ENCODE results near the gene SLC29A3. TPM values are rescaled to one million over a fixed set of nuclear protein-coding genes. Genes with fewer than 3 reads are reported as not detected.

SLC29A3 gene
- total RNA-seq, 1 experiment from 2014 or later = 7.6 TPM

GRCh38 chr10:71392791-71393781 is 74.0 kb downstream of the SLC29A3 start:
- Histone ChIP-seq H3K27ac (ENCODE audit: low read length) (no peak overlapping the region), H3K4me1 (ENCODE audit: control insufficient read depth, insufficient read depth, low read length) (0 out of 2 replicates have a peak, but pooled peaks cover 4% of the 10 kb centered on the region), H3K4me3 (ENCODE audit: low read depth in 2 of 2, low read length in 2 of 2) (no peak overlapping the region), H3K36me3 (ENCODE audit: control insufficient read depth, insufficient read depth, low read length) (no peaks in the 10 kb centered on the region), H3K9me3 (ENCODE audit: control insufficient read depth, insufficient read depth, low read depth, low read length) (no peaks in the 10 kb centered on the region), H3K27me3 (ENCODE audit: control insufficient read depth, insufficient read depth, low read length) (peaks cover 10% of the 10 kb centered on the region)
- in situ Hi-C loops (cut with HindIII; ENCODE audit: low pct_unique_long_range_greater_than_20kb, low sequenced_read_pairs) (no loop called here), intact Hi-C loops (cut with micrococcal nuclease; ENCODE audit: unreplicated experiment) (no loop called here)
- ChIA-PET POLR2A (interaction anchor here (0.6 kb wide), 1 partner anchor 307 kb away, joined by 7 read pairs; no protein-coding TSS in a partner anchor), CTCF (no interaction called here)
- BruUV-seq (replicated peaks) = no TSS peak
- DNase-seq (ENCODE audit: low read depth, low spot score) (no peak), ATAC-seq (no peak)
- TF ChIP-seq TCF7L2 (IDR thresholded peaks at IDR 0.05; ENCODE audit: low read depth, low read length) (no peak), REST (IDR thresholded peaks at IDR 0.05; ENCODE audit: insufficient read depth in 1 of 2, low read depth in 2 of 2, low read length in 1 of 2) (no peak)
- TF ChIP-seq, protein P1, sequence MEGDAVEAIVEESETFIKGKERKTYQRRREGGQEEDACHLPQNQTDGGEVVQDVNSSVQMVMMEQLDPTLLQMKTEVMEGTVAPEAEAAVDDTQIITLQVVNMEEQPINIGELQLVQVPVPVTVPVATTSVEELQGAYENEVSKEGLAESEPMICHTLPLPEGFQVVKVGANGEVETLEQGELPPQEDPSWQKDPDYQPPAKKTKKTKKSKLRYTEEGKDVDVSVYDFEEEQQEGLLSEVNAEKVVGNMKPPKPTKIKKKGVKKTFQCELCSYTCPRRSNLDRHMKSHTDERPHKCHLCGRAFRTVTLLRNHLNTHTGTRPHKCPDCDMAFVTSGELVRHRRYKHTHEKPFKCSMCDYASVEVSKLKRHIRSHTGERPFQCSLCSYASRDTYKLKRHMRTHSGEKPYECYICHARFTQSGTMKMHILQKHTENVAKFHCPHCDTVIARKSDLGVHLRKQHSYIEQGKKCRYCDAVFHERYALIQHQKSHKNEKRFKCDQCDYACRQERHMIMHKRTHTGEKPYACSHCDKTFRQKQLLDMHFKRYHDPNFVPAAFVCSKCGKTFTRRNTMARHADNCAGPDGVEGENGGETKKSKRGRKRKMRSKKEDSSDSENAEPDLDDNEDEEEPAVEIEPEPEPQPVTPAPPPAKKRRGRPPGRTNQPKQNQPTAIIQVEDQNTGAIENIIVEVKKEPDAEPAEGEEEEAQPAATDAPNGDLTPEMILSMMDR (IDR thresholded peaks at IDR 0.05) = no peak

GRCh38 chr10:71393841-71394475 is 74.9 kb downstream of the SLC29A3 start:
- peaks cover 15% of the 10 kb centered on the region for H3K27me3 ChIP-seq (ENCODE audit: control insufficient read depth, insufficient read depth, low read length)
- intact Hi-C loops (cut with micrococcal nuclease; ENCODE audit: unreplicated experiment) (no loop called here), in situ Hi-C loops (cut with HindIII; ENCODE audit: low pct_unique_long_range_greater_than_20kb, low sequenced_read_pairs) (no loop called here)
- 0 out of 2 replicates have a peak, but pooled peaks cover 5% of the 10 kb centered on the region for H3K4me1 ChIP-seq (ENCODE audit: control insufficient read depth, insufficient read depth, low read length)
- H3K9me3 ChIP-seq (ENCODE audit: control insufficient read depth, insufficient read depth, low read depth, low read length) = no peaks in the 10 kb centered on the region
- BruUV-seq (replicated peaks) = no TSS peak
- no peaks in the 10 kb centered on the region for H3K36me3 ChIP-seq (ENCODE audit: control insufficient read depth, insufficient read depth, low read length)
- CTCF ChIA-PET = interaction anchor here (0.6 kb wide), 1 partner anchor 312 kb away, joined by 3 read pairs; no protein-coding TSS in a partner anchor
- no peak overlapping the region for H3K27ac ChIP-seq (ENCODE audit: low read length)
- POLR2A ChIA-PET = no interaction called here
- no peak overlapping the region for H3K4me3 ChIP-seq (ENCODE audit: low read depth in 2 of 2, low read length in 2 of 2)
- ATAC-seq (no peak), DNase-seq (ENCODE audit: low read depth, low spot score) (no peak)
- TF ChIP-seq POLR2AphosphoS5 (IDR thresholded peaks at IDR 0.05; ENCODE audit: low read depth, low read length) (no peak), REST (IDR thresholded peaks at IDR 0.05; ENCODE audit: insufficient read depth in 1 of 2, low read depth in 2 of 2, low read length in 1 of 2) (no peak), TCF7L2 (IDR thresholded peaks at IDR 0.05; ENCODE audit: low read depth, low read length) (no peak), SIN3A (IDR thresholded peaks at IDR 0.05; ENCODE audit: borderline replicate concordance, insufficient read depth, low read depth, low read length) (no peak)
- TF ChIP-seq, protein P1 (IDR thresholded peaks at IDR 0.05) = no peak

All from Panc1 (cell line).